NOMO-1 treated with DMSO at 0.1 percent for 48 hours (cell line): ENCODE results near the gene DUSP10.

ENCODE experiments used
- DNase-seq: peaks from one replicate; lab custom pipeline; 2025; ENCODE audit not compliant: unreplicated experiment; lab: John Stamatoyannopoulos, UW

The DUSP10 gene

GRCh38 chr1:221766210-221766609 is 24.3 kb upstream of the DUSP10 start:
- no peak for DNase-seq

DNA sequence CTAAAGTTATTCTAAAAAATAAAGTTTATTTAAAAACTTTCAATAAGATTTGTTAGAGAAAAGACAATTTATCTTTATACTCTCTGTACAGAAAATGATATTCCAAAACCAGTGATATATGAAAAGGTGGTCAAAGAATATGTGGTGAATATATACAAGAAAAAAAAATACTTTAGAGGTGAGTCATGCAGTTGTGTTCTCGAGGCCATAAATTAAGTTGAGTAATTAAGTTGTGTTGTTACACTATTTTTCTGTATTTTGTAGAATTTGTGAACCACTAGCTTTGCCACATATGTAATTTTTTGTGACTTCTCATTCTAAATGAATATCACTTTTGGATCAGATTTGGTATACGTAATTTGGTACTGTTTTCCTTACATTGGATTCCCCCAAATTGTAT is 23.6 kb upstream of the DUSP10 start:
- DNase-seq: peak; percentile 5

DNA sequence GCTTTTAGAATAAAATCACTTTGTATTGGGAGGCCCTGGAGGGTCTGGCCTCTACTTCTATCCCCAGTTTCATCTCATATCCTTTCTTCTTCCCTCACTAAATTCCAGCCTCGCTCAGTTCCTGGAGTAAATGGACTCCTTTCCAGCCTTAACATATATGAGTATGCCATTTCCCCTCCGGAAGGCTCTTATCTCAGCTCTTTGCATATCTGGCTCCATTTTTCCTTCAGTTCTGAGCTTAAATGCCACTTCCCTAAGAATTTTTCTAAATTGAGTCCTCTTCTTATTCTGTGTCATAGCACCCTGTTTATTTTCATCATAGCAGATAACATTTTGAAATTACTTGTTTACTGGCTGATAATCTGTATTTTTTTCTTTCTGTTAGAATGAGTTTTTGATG is 20.2 kb upstream of the DUSP10 start:
- DNase-seq: no peak

DNA sequence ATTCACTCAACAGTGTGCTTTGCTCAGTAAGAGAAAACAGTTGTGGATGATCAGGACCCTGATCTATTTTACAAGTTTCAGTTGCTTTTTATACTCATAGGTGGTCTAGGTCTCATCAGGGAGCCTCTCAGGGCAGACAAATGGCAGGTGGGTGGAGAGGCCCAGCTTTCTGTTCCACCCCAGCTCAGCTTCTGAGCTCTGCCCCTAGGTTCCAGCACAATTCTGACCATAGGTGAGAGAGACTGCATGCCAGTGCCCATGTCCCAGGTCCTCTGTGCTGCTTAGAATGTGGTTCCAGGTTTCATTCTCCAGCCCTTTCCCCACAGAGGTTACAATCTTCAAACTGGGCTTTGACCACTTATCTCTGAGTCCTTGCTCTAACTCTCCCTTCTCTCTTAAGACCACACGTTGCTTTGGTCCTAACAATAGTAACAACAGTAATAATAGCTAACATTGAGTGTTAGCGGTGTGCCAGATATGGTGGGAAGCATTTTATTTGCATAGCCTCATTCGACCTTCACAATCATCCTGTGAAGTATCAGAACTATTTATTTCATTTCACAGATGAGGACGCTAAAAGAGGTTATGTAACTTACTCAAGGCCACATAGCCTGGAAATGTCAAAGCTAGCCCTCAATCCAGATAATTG is 19.6 kb upstream of the DUSP10 start:
- DNase-seq: no peak

GRCh38 chr1:221760911-221761310 is 19.0 kb upstream of the DUSP10 start:
- no peak for DNase-seq

DNA sequence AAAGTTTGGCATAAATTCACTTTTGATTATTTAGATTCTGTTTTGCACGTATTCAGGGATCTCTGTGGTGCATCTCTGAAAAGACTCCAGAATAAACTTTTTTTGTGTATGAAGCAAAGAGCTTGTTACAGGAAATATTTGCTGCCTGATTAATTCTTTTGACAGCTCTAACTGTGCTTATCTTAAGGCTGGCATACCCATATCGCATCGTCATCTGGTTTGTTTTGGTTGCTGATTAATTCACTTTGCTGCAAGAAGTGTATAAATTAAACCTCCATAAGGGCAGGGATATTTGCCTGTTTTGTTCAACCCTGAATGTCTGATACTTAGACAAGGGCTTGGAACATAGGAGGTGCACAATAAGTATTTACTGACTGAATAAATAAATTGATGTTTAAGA is 17.5 kb upstream of the DUSP10 start:
- DNase-seq: no peak

- DNase-seq: no peak
These were observed 16.6 kb upstream of the DUSP10 start for GRCh38 chr1:221758455-221758854.

DNA sequence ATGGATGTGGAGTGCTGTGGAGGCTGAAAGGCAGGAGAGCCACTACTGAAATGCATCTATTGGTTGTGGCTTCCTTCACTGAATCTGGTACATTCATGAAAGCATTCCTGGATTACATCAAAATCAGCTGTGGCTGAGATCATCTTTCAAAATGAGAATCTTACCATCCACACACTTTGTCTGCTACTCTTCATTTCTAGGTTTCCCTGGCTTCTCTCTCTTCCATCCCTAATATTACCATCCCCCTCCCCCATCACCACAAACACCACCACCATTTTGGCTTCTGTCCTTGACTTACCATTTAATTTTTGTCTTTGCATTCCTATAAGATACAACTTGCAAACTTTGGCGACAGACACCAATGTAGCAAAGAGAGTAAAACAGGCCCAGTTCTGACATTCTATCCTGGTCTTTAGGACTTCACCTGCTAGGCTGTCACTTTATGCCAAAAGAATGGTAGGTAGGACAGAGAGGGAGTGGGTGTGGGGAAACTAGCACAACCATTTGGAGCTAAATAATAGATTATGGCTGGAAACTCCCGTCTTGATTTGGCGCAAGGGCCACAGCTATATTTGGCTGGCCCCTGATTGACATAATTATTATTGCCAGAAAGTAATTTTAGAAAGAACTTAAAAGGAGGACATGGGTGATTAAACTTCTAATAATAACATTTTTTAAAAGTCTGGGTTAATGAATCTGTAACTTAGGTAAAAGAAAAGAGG is 15.1 kb upstream of the DUSP10 start:
- no peak for DNase-seq

GRCh38 chr1:221753828-221754188 is 11.9 kb upstream of the DUSP10 start:
- DNase-seq: no peak

- peak; percentile 45 for DNase-seq
These were observed 9.5 kb upstream of the DUSP10 start for GRCh38 chr1:221751226-221751887.

DNA sequence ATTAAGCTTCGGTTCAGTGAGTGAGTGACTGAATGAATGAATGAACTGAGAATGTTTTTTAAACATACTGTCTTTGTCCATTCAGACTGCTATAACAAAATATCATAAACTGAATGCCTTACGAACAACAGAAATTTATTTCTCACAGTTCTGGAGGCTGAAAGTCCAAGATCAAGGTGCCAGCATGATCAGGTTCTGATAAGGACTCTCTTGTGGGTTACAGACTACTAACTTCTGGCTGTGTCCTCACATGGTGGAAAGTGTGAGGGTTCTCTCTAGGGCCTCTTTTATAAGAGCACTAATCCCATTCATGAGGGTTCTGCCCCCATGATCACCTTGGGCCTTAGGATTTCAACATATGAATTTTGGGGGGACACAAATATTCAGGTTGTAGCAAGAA is 7.1 kb upstream of the DUSP10 start:
- no peak for DNase-seq

GRCh38 chr1:221747839-221748238 is 6.0 kb upstream of the DUSP10 start:
- no peak for DNase-seq

DNA sequence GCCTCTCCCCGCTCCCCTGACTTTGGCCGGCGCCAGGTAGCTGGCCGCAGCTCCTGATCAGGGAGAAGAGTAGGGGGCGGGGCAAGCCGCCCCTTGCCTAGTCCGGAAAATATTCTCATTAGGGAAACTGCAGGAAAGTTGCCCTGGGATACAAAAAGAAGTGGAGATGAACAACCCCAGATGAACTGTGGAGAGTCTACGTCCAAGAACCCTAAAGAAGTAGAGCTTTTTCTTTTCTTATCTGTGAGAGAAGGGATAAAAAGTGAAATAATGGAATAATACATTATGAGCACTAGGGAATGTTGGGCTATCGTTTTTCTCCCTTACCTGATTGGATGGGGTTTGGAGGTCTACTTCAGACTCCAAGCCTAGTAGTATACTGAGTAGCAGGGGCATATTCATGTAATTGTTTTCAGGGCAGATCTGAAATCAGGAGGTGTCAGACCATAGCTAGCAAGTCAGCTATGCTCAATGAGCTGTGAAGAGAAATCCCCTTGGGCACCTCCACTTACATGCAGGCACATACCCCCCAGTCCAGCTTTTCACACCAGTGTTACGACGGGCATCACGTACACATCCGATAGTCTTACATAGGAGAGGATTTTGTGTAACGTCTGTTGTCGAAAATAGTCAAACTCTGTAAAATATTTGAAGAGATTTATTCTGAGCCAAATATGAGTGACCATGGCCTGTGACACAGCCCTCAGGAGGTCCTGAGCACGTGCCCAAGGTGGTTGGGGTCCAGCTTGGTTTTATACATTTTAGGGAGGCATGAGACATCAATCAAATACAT is 1.7 kb upstream of the DUSP10 start:
- no peak for DNase-seq

- peak; percentile 87 for DNase-seq
These were observed 896 bp upstream of the DUSP10 start for GRCh38 chr1:221742555-221743415.

DNA sequence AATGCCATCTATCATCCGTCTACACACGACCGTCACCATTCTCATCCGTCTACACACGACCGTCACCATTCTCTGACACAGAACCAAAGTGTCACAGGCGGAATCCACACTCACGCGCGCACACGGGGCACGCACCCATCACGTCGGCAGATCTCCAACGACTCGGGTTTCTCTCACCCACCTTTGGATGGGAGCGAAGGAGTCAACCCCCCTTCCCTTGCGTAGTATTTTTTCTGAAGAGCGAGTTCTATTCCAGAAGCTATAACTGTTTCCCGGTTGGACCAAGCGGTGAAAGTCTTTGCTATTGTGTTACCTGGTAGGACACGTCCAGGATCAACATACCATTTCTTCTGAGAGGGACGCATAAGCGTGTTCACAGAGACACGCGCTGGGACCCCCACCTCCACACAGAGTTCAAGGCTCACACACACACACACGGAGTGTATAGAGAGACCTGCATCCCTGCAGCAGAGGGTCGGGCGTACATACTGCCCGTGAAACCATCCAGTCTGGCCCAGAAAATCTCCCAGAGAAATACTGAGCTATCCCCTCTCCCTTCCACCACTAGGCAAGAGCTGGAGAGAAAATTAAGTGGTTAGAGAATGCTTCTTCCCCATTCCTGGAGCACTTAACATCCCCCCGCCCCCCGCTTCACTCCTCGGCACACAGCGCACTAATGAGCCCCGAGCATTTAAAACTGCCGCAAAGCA is 741 bp downstream of the DUSP10 start:
- DNase-seq: no peak

DNA sequence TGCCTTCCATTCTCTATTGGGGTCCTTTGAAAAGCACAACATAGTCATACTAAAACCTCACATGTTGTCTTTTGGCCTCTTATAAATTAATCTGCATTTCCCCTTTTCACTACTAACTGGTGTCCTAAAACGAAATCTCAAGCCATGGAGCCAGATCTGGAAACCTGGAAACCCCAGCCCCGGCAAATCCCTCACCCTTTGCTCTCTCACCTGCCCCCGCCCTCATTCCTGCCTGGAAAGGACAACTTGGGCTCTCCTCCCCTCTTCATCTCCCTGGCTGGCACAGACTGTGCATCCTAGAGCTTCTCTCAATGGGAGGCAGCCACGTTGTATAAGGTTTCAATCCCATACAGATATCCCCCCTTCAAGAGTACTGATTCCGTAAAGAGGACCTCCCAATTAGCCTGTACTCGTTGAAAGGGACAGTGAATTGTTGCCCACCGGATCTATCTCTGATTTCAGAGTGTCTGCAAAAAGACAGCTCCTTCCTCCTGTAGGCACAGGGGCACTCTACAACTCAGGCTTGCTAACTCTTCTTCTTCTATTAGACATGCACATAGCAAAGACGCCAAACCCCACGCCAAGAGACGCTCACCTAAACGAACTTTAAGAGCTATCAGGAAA is 1.4 kb downstream of the DUSP10 start:
- DNase-seq: peak; percentile 25

DNA sequence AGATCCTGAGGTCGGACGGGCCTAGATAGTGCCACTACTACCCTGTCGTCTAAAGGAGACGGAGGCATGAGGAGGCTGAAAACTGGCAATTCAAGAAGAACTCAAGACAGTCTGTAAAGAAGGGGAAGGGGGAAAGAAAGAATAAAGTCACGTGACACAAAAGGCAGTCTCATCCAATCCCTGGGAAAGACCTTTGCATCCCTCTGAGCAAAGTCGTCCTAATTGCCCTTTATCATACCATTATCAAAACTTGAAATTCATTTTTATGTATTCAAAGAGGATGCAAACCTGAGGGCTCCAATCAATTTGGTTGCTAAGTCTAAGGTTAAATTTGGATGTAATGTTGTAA is 2.2 kb downstream of the DUSP10 start:
- DNase-seq: no peak

DNA sequence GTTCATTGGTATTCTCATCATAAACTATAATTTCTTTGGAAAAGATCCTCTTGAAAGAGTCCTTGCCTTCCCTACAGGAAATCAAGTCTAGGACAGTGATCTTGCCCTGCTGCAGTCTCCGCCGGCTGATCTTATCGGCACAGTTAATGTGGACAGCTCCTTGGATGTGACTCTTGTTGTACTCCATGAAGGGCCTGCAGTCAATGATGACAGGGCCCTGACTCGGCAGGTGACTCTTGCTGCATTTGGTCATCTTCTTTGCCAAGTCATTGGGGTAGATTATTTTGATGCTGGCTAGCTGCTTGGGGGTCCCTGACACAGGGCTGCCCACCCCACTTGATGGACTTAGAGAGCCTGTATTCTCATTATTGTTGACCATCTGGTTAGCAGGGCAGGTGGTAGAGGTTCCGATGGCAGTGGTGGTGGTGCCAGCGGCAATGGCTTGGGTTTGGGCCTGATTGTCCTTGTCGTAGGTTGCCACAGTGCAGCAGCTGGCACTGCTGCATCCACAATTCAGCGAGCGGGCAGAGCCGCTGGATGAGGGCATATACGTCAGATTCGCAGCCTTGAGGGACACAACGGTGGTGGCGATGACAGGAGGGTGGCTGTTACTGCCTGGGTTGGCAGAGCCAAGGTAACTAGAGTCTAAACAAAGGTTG is 2.7 kb downstream of the DUSP10 start:
- no peak for DNase-seq

DNA sequence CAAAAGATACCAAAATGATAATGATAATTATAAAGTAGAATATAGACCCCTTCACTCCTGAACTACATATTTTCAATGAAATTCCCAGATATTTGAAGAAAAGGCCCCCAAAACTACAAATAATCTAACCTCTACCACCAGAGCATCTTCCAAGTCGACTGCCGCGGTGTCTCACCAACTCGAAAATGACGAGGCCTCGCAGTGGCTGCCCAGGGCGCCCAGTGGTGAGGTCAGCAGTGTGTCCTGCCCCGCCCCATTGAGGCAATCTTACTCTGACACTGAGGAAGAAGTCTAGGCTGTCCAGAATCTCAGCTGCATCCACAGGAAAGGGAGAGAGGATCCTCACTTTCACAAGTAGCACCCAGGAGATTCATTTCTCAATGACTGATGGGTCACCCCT is 5.2 kb downstream of the DUSP10 start:
- DNase-seq: no peak
